Loucy (cell line): Measurements from ENCODE around the gene OCIAD2.

Experiments used
- H2AFZ ChIP-seq: fragments of 200-600 bp; sonication (generic); 2 replicates; pipeline ENCODE4 v1.6.0; 2016; ENCODE audit warnings: antibody characterized with exemption, mild to moderate bottlenecking, low read length, moderate library complexity
- H3F3A ChIP-seq: fragments of 200-600 bp; 2 replicates; pipeline ENCODE4 v1.6.0; 2016; ENCODE audit warnings: antibody characterized with exemption, low read depth, mild to moderate bottlenecking
- H3K27me3 ChIP-seq: fragments of 200-600 bp; sonication (generic); 2 replicates; pipeline ENCODE4 v1.6.1; 2014; ENCODE audit warnings: low read length, mild to moderate bottlenecking; ENCODE audit not compliant: insufficient read depth, poor library complexity, severe bottlenecking
- H3K36me3 ChIP-seq: fragments of 200-600 bp; sonication (generic); 2 replicates; pipeline ENCODE4 v1.6.1; 2016; ENCODE audit warnings: low read length; ENCODE audit not compliant: insufficient read depth
- H3K4me1 ChIP-seq: fragments of 200-600 bp; sonication (generic); 2 replicates; pipeline ENCODE4 v1.5.1; 2014; ENCODE audit warnings: low read length, mild to moderate bottlenecking; ENCODE audit not compliant: insufficient read depth, poor library complexity, severe bottlenecking
- H3K4me2 ChIP-seq: fragments of 200-600 bp; sonication (generic); 2 replicates; pipeline ENCODE4 v1.6.0; 2014; ENCODE audit warnings: antibody characterized with exemption, low read length, low read depth, mild to moderate bottlenecking; ENCODE audit not compliant: poor library complexity, severe bottlenecking
- H3K4me3 ChIP-seq: fragments of 200-600 bp; sonication (generic); 2 replicates; pipeline ENCODE4 v1.5.1; 2014; ENCODE audit warnings: low read length, mild to moderate bottlenecking, mixed read lengths; ENCODE audit not compliant: poor library complexity, severe bottlenecking
- H3K79me2 ChIP-seq: fragments of 200-600 bp; sonication (generic); 2 replicates; pipeline ENCODE4 v1.6.1; 2014; ENCODE audit warnings: low read length; ENCODE audit not compliant: insufficient read depth
- H3K9ac ChIP-seq: fragments of 200-600 bp; sonication (generic); 2 replicates; pipeline ENCODE4 v1.6.0; 2014; ENCODE audit warnings: mild to moderate bottlenecking, low read depth, low read length, moderate library complexity; ENCODE audit not compliant: poor library complexity, severe bottlenecking
- H3K9me2 ChIP-seq: fragments of 200-600 bp; sonication (generic); replicated peaks from 2 replicates; pipeline ENCODE4 v1.6.1; 2016; ENCODE audit warnings: low read depth, low read length, mixed read lengths
- H3K9me3 ChIP-seq: fragments of 200-600 bp; sonication (generic); 2 replicates; pipeline ENCODE4 v1.6.1; 2014; ENCODE audit warnings: mild to moderate bottlenecking, antibody characterized with exemption, low read length, low read depth; ENCODE audit not compliant: insufficient read depth
- H4K20me1 ChIP-seq: fragments of 200-600 bp; sonication (generic); 2 replicates; pipeline ENCODE4 v1.6.0; 2014; ENCODE audit warnings: antibody characterized with exemption, low read length, mild to moderate bottlenecking; ENCODE audit not compliant: insufficient read depth, poor library complexity, severe bottlenecking
- CTCF ChIP-seq: fragments of 200-600 bp; sonication (generic); conservative IDR thresholded peaks from 2 replicates; pipeline ENCODE4 v1.5.1; 2014; ENCODE audit warnings: mild to moderate bottlenecking, antibody characterized with exemption, low read length
- EZH2phosphoT487 ChIP-seq: fragments of 200-600 bp; IDR thresholded peaks from 2 replicates; pipeline ENCODE4 v1.6.1; 2018; ENCODE audit warnings: antibody characterized with exemption, mild to moderate bottlenecking, moderate library complexity, borderline replicate concordance

Gene OCIAD2

DNA sequence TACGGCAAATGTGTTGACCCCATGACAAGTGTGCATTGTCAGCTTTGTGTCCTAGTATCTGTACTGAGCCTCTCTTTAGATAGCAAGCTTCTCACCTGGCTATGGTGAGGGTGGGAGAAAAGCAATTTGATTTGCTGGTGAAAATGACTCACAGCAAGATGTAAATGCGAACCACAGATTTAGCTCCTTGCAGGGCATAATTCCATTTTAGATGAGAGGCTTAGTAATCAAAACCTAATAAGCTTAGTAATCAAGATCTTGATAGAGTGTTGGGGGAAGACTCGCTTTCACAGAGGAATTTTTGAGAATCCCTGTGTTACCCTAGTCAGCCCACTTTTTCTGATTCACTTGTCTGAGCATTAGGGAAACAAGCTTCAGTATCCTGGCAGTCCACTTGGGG, 7.7 kb upstream of the OCIAD2 start:
- Histone ChIP-seq H3F3A (no peaks in the 10 kb centered on the region), H2AFZ (no peak overlapping the region), H3K4me1 (no peaks in the 10 kb centered on the region), H3K9ac (no peak overlapping the region), H3K9me2 (no peaks in the 10 kb centered on the region), H3K4me3 (no peak overlapping the region), H4K20me1 (no peaks in the 10 kb centered on the region), H3K36me3 (no peaks in the 10 kb centered on the region), H3K4me2 (no peak overlapping the region), H3K27me3 (no peaks in the 10 kb centered on the region), H3K79me2 (no peaks in the 10 kb centered on the region), H3K9me3 (no peaks in the 10 kb centered on the region)
- TF ChIP-seq CTCF (no peak), EZH2phosphoT487 (no peak)

DNA sequence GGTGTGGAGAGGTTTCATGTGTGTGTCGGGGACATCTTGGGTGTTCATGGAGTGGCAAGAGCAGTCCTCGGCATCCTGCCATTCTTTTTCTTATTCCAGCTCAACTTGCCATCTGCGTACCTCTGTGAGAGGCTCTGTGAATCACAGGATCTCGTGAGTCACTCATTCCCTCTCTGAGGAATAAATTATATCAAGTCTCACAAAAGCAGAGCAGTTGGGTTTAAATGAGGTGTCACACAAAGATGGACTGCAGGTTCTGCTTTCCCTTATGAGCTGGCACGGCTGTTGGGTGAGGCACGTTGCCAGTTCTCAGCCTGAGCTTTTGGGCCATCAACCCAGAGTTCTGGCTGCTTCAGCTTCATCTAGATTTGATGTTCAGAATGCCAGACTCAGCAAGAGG, 6.8 kb upstream of the OCIAD2 start:
- TF ChIP-seq CTCF: no peak
- TF ChIP-seq EZH2phosphoT487: no peak
- H3K4me2 ChIP-seq: no peak overlapping the region

GRCh38 chr4:48912349-48912748, 5.8 kb upstream of the OCIAD2 start:
- H3K4me2 ChIP-seq: no peak overlapping the region
- H3K9me2 ChIP-seq: no peaks in the 10 kb centered on the region
- H2AFZ ChIP-seq: no peak overlapping the region
- TF ChIP-seq CTCF (no peak), EZH2phosphoT487 (no peak)
- no peaks in the 10 kb centered on the region for H3K27me3 ChIP-seq
- no peak overlapping the region for H3K4me3 ChIP-seq
- no peaks in the 10 kb centered on the region for H3K4me1 ChIP-seq
- no peaks in the 10 kb centered on the region for H3F3A ChIP-seq
- H3K9ac ChIP-seq: no peak overlapping the region
- no peaks in the 10 kb centered on the region for H3K36me3 ChIP-seq
- H4K20me1 ChIP-seq: no peaks in the 10 kb centered on the region
- no peaks in the 10 kb centered on the region for H3K79me2 ChIP-seq
- H3K9me3 ChIP-seq: no peaks in the 10 kb centered on the region

More for the DNA sequence above, 6.8 kb upstream of the OCIAD2 start:
- Histone ChIP-seq H3K9ac (no peak overlapping the region), H2AFZ (no peak overlapping the region; the same call in 1 of the 2 replicates), H3K9me3 (no peaks in the 10 kb centered on the region), H3K9me2 (no peaks in the 10 kb centered on the region), H3F3A (no peaks in the 10 kb centered on the region), H3K4me1 (no peaks in the 10 kb centered on the region), H3K4me3 (no peak overlapping the region), H3K79me2 (no peaks in the 10 kb centered on the region), H3K27me3 (no peaks in the 10 kb centered on the region), H4K20me1 (no peaks in the 10 kb centered on the region), H3K36me3 (no peaks in the 10 kb centered on the region)
